HL-60 (cell line): Measurements from ENCODE around the gene SLC16A6.

Experiments
- DNase-seq, 2 experiments: peaks; one replicate each; pipeline ENCODE4 v3.0.0-alpha.2; 2010 to 2020; ENCODE audit warnings: low read depth in 1 of 2, low spot score in 1 of 2
- H3K27ac ChIP-seq: fragments of 250-450 bp; sonication (Bioruptor Pico); replicated peaks from 2 replicates; pipeline ENCODE4 v1.5.1; 2020; ENCODE audit warnings: mild to moderate bottlenecking, moderate library complexity
- H3K27me3 ChIP-seq: fragments of 250-450 bp; sonication (Bioruptor Pico); 2 replicates; pipeline ENCODE4 v1.5.1; 2021; ENCODE audit warnings: mild to moderate bottlenecking, moderate library complexity; ENCODE audit not compliant: insufficient read depth, poor library complexity, severe bottlenecking
- H3K4me3 ChIP-seq: replicated peaks from 2 replicates; pipeline ENCODE4 v1.5.1; 2011; ENCODE audit warnings: mild to moderate bottlenecking, control low read depth, low read length; ENCODE audit not compliant: insufficient read depth
- CTCF ChIP-seq: IDR thresholded peaks from one replicate; pipeline ENCODE4 v1.5.1; 2011; ENCODE audit warnings: low read length, control low read depth, inconsistent platforms; ENCODE audit not compliant: insufficient read depth
- GABPA ChIP-seq: IDR thresholded peaks from 2 replicates; pipeline ENCODE4 v1.6.1; 2012; ENCODE audit warnings: low read depth
- POLR2AphosphoS5 ChIP-seq: IDR thresholded peaks from 2 replicates; pipeline ENCODE4 v1.6.1; 2012; ENCODE audit warnings: low read depth
- REST ChIP-seq: IDR thresholded peaks from 2 replicates; pipeline ENCODE4 v1.6.1; 2012; ENCODE audit warnings: low read depth; ENCODE audit not compliant: insufficient replicate concordance
- SPI1 ChIP-seq: IDR thresholded peaks from 2 replicates; pipeline ENCODE4 v1.6.1; 2012; ENCODE audit warnings: low read depth, mild to moderate bottlenecking, borderline replicate concordance

SLC16A6 gene

GRCh38 chr17:68325961-68326360 is 35.0 kb upstream of the SLC16A6 start:
- H3K27me3 ChIP-seq: no peaks in the 10 kb centered on the region
- DNase-seq: no peak
- no peak overlapping the region for H3K27ac ChIP-seq
- TF ChIP-seq POLR2AphosphoS5: no peak
- TF ChIP-seq CTCF: no peak
- TF ChIP-seq GABPA: no peak
- TF ChIP-seq SPI1: no peak
- no peak for TF ChIP-seq REST
- H3K4me3 ChIP-seq: no peak overlapping the region

GRCh38 chr17:68324654-68325336 is 33.9 kb upstream of the SLC16A6 start:
- Histone ChIP-seq H3K4me3 (no peak overlapping the region), H3K27ac (no peak overlapping the region), H3K27me3 (no peaks in the 10 kb centered on the region)
- no peak for DNase-seq
- no peak for TF ChIP-seq POLR2AphosphoS5
- TF ChIP-seq SPI1: no peak
- TF ChIP-seq CTCF: no peak
- no peak for TF ChIP-seq GABPA
- no peak for TF ChIP-seq REST

- no peak for DNase-seq
- Histone ChIP-seq H3K27ac (no peak overlapping the region), H3K27me3 (no peaks in the 10 kb centered on the region), H3K4me3 (no peak overlapping the region)
- TF ChIP-seq POLR2AphosphoS5 (no peak), REST (no peak), SPI1 (no peak), GABPA (no peak), CTCF (no peak)
Measured at GRCh38 chr17:68324114-68324513, 33.2 kb upstream of the SLC16A6 start.
